GM12891 (cell line): ENCODE data around the gene PREX1.

Source experiments
- POLR2A ChIP-seq: IDR thresholded peaks from 2 replicates; pipeline ENCODE4 v1.6.1; 2011; ENCODE audit warnings: low read depth, low read length, control low read depth
- POLR2AphosphoS5 ChIP-seq: IDR thresholded peaks from 2 replicates; pipeline ENCODE4 v1.6.1; 2011; ENCODE audit warnings: low read depth, low read length, control low read depth

DNA sequence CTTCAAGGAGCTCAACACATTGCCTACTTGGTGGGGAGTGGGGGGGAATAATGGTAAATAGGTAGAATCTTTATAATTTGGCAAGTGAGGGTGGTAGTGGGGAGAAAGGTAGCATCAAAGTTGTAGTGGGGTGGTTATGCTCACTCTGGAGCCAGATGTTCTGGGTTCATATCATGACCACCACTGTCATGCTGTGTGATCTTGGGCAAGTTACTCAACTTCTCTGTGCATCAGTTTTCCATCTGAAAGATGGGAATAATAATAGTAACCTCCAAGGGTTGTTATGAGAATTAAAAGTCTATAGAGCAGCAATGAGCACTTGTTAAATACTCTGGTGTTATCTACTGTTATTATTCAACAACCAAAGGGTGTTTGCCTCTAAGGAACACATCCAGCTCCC is 22.0 kb upstream of the PREX1 start:
- TF ChIP-seq POLR2AphosphoS5 (no peak), POLR2A (no peak)
